GM23338 (cell line): ENCODE measurements around the gene SEMA5A. TPM values are rescaled to one million over a fixed set of nuclear protein-coding genes. Genes with fewer than 3 reads are reported as not detected.

Source experiments
- ATAC-seq: fragments of 200-7000 bp; cut with Tn5 transposase; 3 replicates; pipeline ENCODE4 v1.9.1; 2020
- DNase-seq: peaks from one replicate; pipeline ENCODE4 v3.0.0-alpha.2; 2015; ENCODE audit warnings: low spot score
- H2AFZ ChIP-seq: fragments of 200-600 bp; sonication (generic); 2 replicates; pipeline ENCODE4 v1.8.0; 2016; ENCODE audit warnings: antibody characterized with exemption, mild to moderate bottlenecking, moderate library complexity
- H3F3A ChIP-seq: fragments of 200-600 bp; sonication (generic); replicated peaks from 2 replicates; pipeline ENCODE4 v1.8.0; 2017; ENCODE audit warnings: antibody characterized with exemption, mixed run types, low read depth
- H3K27ac ChIP-seq: fragments of 200-600 bp; sonication (generic); 2 replicates; pipeline ENCODE4 v1.6.1; 2016; ENCODE audit warnings: low read depth
- H3K27me3 ChIP-seq: fragments of 200-600 bp; sonication (generic); 2 replicates; pipeline ENCODE4 v1.8.0; 2016; ENCODE audit warnings: mild to moderate bottlenecking, mixed run types, moderate library complexity; ENCODE audit not compliant: insufficient read depth
- H3K36me3 ChIP-seq: fragments of 200-600 bp; sonication (generic); 2 replicates; pipeline ENCODE4 v1.8.0; 2016; ENCODE audit warnings: mild to moderate bottlenecking; ENCODE audit not compliant: insufficient read depth
- H3K4me1 ChIP-seq: fragments of 200-600 bp; sonication (generic); 2 replicates; pipeline ENCODE4 v1.8.0; 2016; ENCODE audit warnings: mild to moderate bottlenecking, moderate library complexity; ENCODE audit not compliant: insufficient read depth
- H3K4me2 ChIP-seq: fragments of 200-600 bp; sonication (generic); 2 replicates; pipeline ENCODE4 v1.7.1; 2017; ENCODE audit warnings: mixed run types
- H3K4me3 ChIP-seq: fragments of 200-600 bp; sonication (generic); 2 replicates; pipeline ENCODE4 v1.6.1; 2016; ENCODE audit warnings: mixed run types
- H3K79me2 ChIP-seq: fragments of 200-600 bp; sonication (generic); replicated peaks from 2 replicates; pipeline ENCODE4 v1.8.0; 2017; ENCODE audit warnings: mild to moderate bottlenecking; ENCODE audit not compliant: insufficient read depth
- H3K9me2 ChIP-seq: fragments of 200-600 bp; sonication (generic); 2 replicates; pipeline ENCODE4 v1.8.0; 2017; ENCODE audit not compliant: insufficient read depth
- H4K20me1 ChIP-seq: fragments of 200-600 bp; sonication (generic); replicated peaks from 2 replicates; pipeline ENCODE4 v1.8.0; 2017; ENCODE audit warnings: mild to moderate bottlenecking; ENCODE audit not compliant: insufficient read depth
- H3K27ac Mint-ChIP-seq: 2 replicates; pipeline ENCODE4 v1.8.0; 2020; ENCODE audit warnings: inconsistent platforms, mild to moderate bottlenecking, moderate library complexity, mixed read lengths
- H3K27me3 Mint-ChIP-seq: 3 replicates; pipeline ENCODE4 v1.8.0; 2022; ENCODE audit warnings: low read depth, mild to moderate bottlenecking, moderate library complexity, mixed read lengths, inconsistent platforms; ENCODE audit not compliant: insufficient read depth, poor library complexity
- H3K36me3 Mint-ChIP-seq: 3 replicates; pipeline ENCODE4 v1.8.0; 2021; ENCODE audit warnings: low read depth, mild to moderate bottlenecking, inconsistent platforms, moderate library complexity, mixed read lengths
- H3K4me1 Mint-ChIP-seq: 3 replicates; pipeline ENCODE4 v1.8.0; 2020; ENCODE audit warnings: mild to moderate bottlenecking, inconsistent platforms, mixed read lengths
- H3K4me3 Mint-ChIP-seq: 3 replicates; pipeline ENCODE4 v1.8.0; 2021; ENCODE audit warnings: moderate library complexity, mild to moderate bottlenecking, inconsistent platforms, mixed read lengths
- H3K9me3 Mint-ChIP-seq: 3 replicates; pipeline ENCODE4 v1.8.0; 2020; ENCODE audit warnings: moderate library complexity, mild to moderate bottlenecking, inconsistent platforms, mixed read lengths
- ETS1 ChIP-seq: IDR thresholded peaks from 2 replicates; pipeline ENCODE4 v1.6.1; 2016; ENCODE audit warnings: antibody characterized with exemption
- EZH2 ChIP-seq: fragments of 200-600 bp; sonication (generic); IDR thresholded peaks from one replicate; pipeline ENCODE4 v1.8.0; 2017; ENCODE audit warnings: antibody characterized with exemption, mild to moderate bottlenecking, low read depth; ENCODE audit not compliant: unreplicated experiment
- EZH2phosphoT487 ChIP-seq: fragments of 200-600 bp; sonication (generic); IDR thresholded peaks from one replicate; pipeline ENCODE4 v1.8.1; 2018; ENCODE audit warnings: antibody characterized with exemption; ENCODE audit not compliant: unreplicated experiment
- JUNB ChIP-seq: IDR thresholded peaks from one replicate; pipeline ENCODE4 v1.6.1; 2016; ENCODE audit warnings: antibody characterized with exemption; ENCODE audit not compliant: unreplicated experiment
- POLR2AphosphoS5 ChIP-seq: IDR thresholded peaks from 2 replicates; pipeline ENCODE4 v1.6.1; 2016; ENCODE audit warnings: antibody characterized with exemption, low read depth
- STAT1 ChIP-seq: IDR thresholded peaks from one replicate; pipeline ENCODE4 v1.6.1; 2016; ENCODE audit warnings: antibody characterized with exemption; ENCODE audit not compliant: unreplicated experiment
- ZNF114 ChIP-seq: fragments of 250-450 bp; sonication (Bioruptor Pico); IDR thresholded peaks from 2 replicates; pipeline ENCODE4 v1.5.0; 2020; ENCODE audit warnings: mild to moderate bottlenecking, moderate library complexity
- ZNF331 ChIP-seq: fragments of 250-450 bp; sonication (Bioruptor Pico); IDR thresholded peaks from 2 replicates; pipeline ENCODE4 v1.5.0; 2020; ENCODE audit warnings: low read depth, mild to moderate bottlenecking, moderate library complexity
- ZNF462 ChIP-seq: fragments of 250-450 bp; sonication (Bioruptor Pico); IDR thresholded peaks from 2 replicates; pipeline ENCODE4 v1.5.0; 2020; ENCODE audit warnings: mild to moderate bottlenecking, moderate library complexity
- polyA plus RNA-seq: library from polyadenylated mRNA; unstranded; fragments of >200 nt; fragmentation: Nextera tagmentation; extraction: Ambion mirVana; gene quantifications from 2 replicates; pipeline ENCODE4 v1.2.1, GENCODE V29; 2016
- total RNA-seq: library from RNA; depleted of rRNA; stranded (reverse); fragments of >200 nt; shearing (Covaris generic); gene quantifications from 2 replicates; pipeline ENCODE4 v1.2.3, GENCODE V29; 2014

The SEMA5A gene
- total and polyA plus RNA-seq, 2 experiments from 2014 or later: 2.1 to 8.1 TPM

GRCh38 chr5:9332026-9332425 lies 213.8 kb downstream of the SEMA5A start (continued):
- TF ChIP-seq ZNF462 (CRISPR knock-in tag) (no peak), ZNF331 (CRISPR knock-in tag) (no peak)

- Mint-ChIP-seq H3K27ac (no peak overlapping the region), H3K27me3 (no peaks in the 10 kb centered on the region), H3K36me3 (no peaks in the 10 kb centered on the region), H3K4me1 (peaks cover 3% of the 10 kb centered on the region; the same call in 2 of the 3 replicates), H3K9me3 (no peaks in the 10 kb centered on the region), H3K4me3 (no peak overlapping the region)
- no peaks in the 10 kb centered on the region for H3K36me3 ChIP-seq
- no peaks in the 10 kb centered on the region for H3K27me3 ChIP-seq
- no peak for DNase-seq
- 0 out of 2 replicates have a peak, but pooled peaks cover 3% of the 10 kb centered on the region for H3K9me2 ChIP-seq
- no peaks in the 10 kb centered on the region for H3F3A ChIP-seq
- H3K4me2 ChIP-seq: no peak overlapping the region
- no peaks in the 10 kb centered on the region for H4K20me1 ChIP-seq
- H3K4me3 ChIP-seq: no peak overlapping the region
- H3K79me2 ChIP-seq: no peaks in the 10 kb centered on the region
- H2AFZ ChIP-seq: no peak overlapping the region
- H3K27ac ChIP-seq: no peak overlapping the region
- no peaks in the 10 kb centered on the region for H3K4me1 ChIP-seq
- ATAC-seq: no peak
- TF ChIP-seq ZNF331 (CRISPR knock-in tag): no peak
- TF ChIP-seq EZH2phosphoT487: no peak
- TF ChIP-seq POLR2AphosphoS5: no peak
- TF ChIP-seq ZNF462 (CRISPR knock-in tag): no peak
- no peak for TF ChIP-seq ZNF114
- TF ChIP-seq STAT1: no peak
- TF ChIP-seq JUNB: no peak
- no peak for TF ChIP-seq EZH2
- TF ChIP-seq ETS1: no peak
Measured at GRCh38 chr5:9331372-9331771, 214.5 kb downstream of the SEMA5A start.
